Astrocyte (in vitro differentiated cells and primary cell): Measurements from ENCODE around the gene HMGB1.

Experiments used
- EZH2 ChIP-seq: IDR thresholded peaks from 2 replicates; pipeline ENCODE4 v1.6.1; 2012; ENCODE audit warnings: mild to moderate bottlenecking, low read length, inconsistent platforms; ENCODE audit not compliant: insufficient read depth
- TF ChIP-seq, protein P1 (sequence below): IDR thresholded peaks from 2 replicates; pipeline ENCODE4 v1.5.1; 2011; ENCODE audit warnings: low read depth, mild to moderate bottlenecking, inconsistent platforms, low read length, moderate library complexity; ENCODE audit not compliant: insufficient read depth

DNA sequence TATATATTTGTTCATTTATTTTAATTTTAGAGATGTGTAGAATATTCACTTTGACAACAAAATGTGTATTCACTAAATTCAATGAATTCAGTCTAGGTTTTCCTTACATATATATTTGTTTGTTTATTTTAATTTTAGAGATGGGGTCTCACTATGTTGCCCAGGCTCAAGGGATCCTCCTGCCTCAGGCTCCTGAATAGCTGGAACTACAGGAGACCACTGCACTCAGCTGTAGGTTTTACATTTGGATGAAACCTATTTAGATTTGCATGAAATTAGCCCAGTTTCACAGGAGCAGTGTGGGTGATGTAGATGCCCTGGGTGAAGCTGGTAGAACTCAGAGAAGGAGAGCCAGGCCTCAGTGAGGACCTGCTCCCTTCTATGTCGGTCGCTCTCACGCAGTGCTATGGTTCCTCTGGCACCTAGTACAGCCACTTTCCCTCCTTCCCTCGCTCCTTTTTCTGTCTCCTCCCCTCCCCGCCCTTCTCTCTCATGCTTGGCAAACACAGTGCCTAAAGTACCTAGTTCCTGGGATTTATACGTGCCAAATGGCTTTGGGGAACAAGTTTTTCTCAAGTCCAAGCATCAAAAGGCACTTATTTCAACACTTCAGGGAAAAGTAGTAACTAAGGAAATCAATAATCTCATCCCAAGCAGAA, 14.7 kb upstream of the HMGB1 start:
- TF ChIP-seq, protein P1, sequence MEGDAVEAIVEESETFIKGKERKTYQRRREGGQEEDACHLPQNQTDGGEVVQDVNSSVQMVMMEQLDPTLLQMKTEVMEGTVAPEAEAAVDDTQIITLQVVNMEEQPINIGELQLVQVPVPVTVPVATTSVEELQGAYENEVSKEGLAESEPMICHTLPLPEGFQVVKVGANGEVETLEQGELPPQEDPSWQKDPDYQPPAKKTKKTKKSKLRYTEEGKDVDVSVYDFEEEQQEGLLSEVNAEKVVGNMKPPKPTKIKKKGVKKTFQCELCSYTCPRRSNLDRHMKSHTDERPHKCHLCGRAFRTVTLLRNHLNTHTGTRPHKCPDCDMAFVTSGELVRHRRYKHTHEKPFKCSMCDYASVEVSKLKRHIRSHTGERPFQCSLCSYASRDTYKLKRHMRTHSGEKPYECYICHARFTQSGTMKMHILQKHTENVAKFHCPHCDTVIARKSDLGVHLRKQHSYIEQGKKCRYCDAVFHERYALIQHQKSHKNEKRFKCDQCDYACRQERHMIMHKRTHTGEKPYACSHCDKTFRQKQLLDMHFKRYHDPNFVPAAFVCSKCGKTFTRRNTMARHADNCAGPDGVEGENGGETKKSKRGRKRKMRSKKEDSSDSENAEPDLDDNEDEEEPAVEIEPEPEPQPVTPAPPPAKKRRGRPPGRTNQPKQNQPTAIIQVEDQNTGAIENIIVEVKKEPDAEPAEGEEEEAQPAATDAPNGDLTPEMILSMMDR: no peak
- no peak for TF ChIP-seq EZH2
